Fibroblast of mammary gland (primary cell): ENCODE data around the gene ZNF728.
A peak's percentile ranks its signal among the peaks of the same experiment; 100 is the strongest.
"Not testable (repeated sequence)": the region's sequence is repeated elsewhere in the genome, so short reads cannot be mapped to it uniquely, and the experiment has no call there.

Source experiments
- DNase-seq: peaks from one replicate; pipeline ENCODE4 v3.0.0-alpha.2; 2010; ENCODE audit warnings: low read depth
- H3K4me3 ChIP-seq: 2 replicates; pipeline ENCODE4 v1.5.1; 2011; ENCODE audit warnings: low read depth, mild to moderate bottlenecking, low read length, moderate library complexity; ENCODE audit not compliant: control insufficient read depth
- TF ChIP-seq, protein P1 (sequence below): conservative IDR thresholded peaks from 2 replicates; pipeline ENCODE4 v1.5.1; 2011; ENCODE audit warnings: low read depth, low read length, inconsistent platforms; ENCODE audit not compliant: control insufficient read depth, insufficient read depth

Gene ZNF728

GRCh38 chr19:22976248-22976647 is 26.7 kb downstream of the ZNF728 start:
- no peak for DNase-seq
- TF ChIP-seq, protein P1, sequence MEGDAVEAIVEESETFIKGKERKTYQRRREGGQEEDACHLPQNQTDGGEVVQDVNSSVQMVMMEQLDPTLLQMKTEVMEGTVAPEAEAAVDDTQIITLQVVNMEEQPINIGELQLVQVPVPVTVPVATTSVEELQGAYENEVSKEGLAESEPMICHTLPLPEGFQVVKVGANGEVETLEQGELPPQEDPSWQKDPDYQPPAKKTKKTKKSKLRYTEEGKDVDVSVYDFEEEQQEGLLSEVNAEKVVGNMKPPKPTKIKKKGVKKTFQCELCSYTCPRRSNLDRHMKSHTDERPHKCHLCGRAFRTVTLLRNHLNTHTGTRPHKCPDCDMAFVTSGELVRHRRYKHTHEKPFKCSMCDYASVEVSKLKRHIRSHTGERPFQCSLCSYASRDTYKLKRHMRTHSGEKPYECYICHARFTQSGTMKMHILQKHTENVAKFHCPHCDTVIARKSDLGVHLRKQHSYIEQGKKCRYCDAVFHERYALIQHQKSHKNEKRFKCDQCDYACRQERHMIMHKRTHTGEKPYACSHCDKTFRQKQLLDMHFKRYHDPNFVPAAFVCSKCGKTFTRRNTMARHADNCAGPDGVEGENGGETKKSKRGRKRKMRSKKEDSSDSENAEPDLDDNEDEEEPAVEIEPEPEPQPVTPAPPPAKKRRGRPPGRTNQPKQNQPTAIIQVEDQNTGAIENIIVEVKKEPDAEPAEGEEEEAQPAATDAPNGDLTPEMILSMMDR, result no peak
- no peak overlapping the region for H3K4me3 ChIP-seq

- DNase-seq, H3K4me3 ChIP-seq: not testable (repeated sequence)
Observed at GRCh38 chr19:22975546-22976136, 27.3 kb downstream of the ZNF728 start.

DNA sequence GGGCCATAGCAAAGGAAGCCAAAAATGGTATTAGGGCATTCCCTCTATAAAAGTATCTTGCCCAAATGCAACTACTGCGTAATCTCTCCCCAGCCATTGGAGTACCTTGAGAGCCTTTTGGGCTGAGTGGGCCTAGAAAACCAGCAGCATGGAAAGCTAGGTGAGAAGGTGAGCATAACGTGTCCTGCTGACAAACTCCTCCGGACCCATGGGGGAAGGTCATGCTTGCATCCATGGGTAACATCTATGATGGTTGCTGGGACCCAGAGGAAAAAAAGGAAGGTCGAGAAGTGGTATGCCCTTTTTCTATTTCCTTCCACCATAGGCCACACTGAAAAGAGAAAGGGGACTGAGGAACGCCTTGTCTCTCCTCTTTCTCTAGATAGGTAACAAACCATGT is 57.4 kb downstream of the ZNF728 start:
- TF ChIP-seq, protein P1, result no peak
- no peak overlapping the region for H3K4me3 ChIP-seq
- peak; percentile 44 for DNase-seq

DNA sequence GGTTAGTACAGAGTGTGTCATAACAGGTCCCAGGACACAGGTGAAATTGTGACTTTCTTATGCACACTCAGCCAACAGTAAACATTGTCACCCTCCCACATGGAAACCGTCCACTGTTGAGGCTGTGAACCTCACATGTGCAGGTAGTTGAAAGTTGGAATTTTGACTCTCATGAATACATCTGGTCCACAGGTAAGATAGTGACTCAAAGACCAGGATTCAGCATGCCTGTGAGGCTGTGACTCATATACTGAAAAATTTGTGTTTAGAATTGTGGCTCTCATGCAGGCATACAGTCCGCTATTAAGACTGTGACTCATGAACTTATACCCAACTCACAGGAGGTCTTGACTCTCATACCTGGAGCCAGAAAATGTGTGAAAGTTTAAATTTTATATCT is 67.8 kb downstream of the ZNF728 start:
- no peak for DNase-seq
- H3K4me3 ChIP-seq, result no peak overlapping the region
- TF ChIP-seq, protein P1, result no peak

GRCh38 chr19:22927576-22927975 is 75.4 kb downstream of the ZNF728 start:
- not testable (repeated sequence) for H3K4me3 ChIP-seq, DNase-seq

DNA sequence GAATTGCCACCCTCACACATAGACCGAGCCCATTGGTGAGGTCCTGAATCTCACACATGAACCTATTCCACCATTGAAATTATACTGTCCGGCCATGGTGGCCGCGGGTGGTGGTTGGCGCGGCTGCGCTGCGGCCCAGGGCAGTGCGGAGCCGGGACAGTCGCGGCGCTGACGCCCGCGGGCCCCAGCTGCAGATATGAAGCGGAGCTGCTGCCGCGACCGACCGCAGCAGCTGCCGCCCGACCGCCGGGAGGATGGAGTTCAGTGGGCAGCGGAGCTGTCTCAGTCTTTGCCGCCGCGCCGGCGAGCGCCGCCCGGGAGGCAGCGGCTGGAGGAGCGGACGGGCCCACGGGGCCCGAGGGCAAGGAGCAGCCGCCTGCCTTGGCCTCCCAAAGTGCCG is 77.8 kb downstream of the ZNF728 start:
- not testable (repeated sequence) for H3K4me3 ChIP-seq, DNase-seq
